NB4 (cell line): Measurements from ENCODE around the gene CBY2.

Source experiments
- MYC ChIP-seq: IDR thresholded peaks from 2 replicates; pipeline ENCODE4 v1.6.1; 2011; ENCODE audit warnings: low read depth, low read length
- POLR2A ChIP-seq: IDR thresholded peaks from 2 replicates; pipeline ENCODE4 v1.6.1; 2011; ENCODE audit warnings: mild to moderate bottlenecking; ENCODE audit not compliant: insufficient read length; ENCODE audit errors: extremely low read depth
- TF ChIP-seq, protein P1 (sequence below): IDR thresholded peaks from one replicate; pipeline ENCODE4 v1.5.1; 2012; ENCODE audit warnings: low read depth, low read length
- TF ChIP-seq, protein P2 (sequence below): IDR thresholded peaks from 2 replicates; pipeline ENCODE4 v1.6.1; 2011; ENCODE audit warnings: low read depth, low read length

- TF ChIP-seq POLR2A (no peak), MYC (no peak)
- TF ChIP-seq, protein P1, sequence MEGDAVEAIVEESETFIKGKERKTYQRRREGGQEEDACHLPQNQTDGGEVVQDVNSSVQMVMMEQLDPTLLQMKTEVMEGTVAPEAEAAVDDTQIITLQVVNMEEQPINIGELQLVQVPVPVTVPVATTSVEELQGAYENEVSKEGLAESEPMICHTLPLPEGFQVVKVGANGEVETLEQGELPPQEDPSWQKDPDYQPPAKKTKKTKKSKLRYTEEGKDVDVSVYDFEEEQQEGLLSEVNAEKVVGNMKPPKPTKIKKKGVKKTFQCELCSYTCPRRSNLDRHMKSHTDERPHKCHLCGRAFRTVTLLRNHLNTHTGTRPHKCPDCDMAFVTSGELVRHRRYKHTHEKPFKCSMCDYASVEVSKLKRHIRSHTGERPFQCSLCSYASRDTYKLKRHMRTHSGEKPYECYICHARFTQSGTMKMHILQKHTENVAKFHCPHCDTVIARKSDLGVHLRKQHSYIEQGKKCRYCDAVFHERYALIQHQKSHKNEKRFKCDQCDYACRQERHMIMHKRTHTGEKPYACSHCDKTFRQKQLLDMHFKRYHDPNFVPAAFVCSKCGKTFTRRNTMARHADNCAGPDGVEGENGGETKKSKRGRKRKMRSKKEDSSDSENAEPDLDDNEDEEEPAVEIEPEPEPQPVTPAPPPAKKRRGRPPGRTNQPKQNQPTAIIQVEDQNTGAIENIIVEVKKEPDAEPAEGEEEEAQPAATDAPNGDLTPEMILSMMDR = no peak
- TF ChIP-seq, protein P2, sequence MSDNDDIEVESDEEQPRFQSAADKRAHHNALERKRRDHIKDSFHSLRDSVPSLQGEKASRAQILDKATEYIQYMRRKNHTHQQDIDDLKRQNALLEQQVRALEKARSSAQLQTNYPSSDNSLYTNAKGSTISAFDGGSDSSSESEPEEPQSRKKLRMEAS = no peak
Observed at GRCh38 chr13:45691251-45691650, 10.9 kb upstream of the CBY2 start.
